ENCODE results near the gene SGMS2.

DNA sequence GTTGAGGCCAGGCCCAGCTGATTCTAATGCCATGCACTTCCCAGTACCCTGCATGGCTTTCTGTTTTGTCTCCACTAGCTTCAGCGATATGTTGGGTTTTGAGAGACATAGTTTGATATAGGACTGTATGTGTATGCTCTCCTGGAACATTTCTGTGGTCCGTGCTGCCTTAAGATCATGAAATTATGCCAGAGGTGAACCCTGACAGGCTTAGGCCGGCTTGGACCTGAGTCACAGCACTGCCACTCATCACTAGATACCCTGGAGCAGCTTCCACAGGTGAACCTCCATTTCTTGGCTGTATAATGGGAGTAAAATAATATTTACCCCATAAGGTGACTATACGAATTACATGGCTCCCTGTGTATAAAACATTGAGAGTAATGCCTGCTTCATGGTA lies 6.4 kb downstream of the SGMS2 start:
- TF ChIP-seq, protein P1, sequence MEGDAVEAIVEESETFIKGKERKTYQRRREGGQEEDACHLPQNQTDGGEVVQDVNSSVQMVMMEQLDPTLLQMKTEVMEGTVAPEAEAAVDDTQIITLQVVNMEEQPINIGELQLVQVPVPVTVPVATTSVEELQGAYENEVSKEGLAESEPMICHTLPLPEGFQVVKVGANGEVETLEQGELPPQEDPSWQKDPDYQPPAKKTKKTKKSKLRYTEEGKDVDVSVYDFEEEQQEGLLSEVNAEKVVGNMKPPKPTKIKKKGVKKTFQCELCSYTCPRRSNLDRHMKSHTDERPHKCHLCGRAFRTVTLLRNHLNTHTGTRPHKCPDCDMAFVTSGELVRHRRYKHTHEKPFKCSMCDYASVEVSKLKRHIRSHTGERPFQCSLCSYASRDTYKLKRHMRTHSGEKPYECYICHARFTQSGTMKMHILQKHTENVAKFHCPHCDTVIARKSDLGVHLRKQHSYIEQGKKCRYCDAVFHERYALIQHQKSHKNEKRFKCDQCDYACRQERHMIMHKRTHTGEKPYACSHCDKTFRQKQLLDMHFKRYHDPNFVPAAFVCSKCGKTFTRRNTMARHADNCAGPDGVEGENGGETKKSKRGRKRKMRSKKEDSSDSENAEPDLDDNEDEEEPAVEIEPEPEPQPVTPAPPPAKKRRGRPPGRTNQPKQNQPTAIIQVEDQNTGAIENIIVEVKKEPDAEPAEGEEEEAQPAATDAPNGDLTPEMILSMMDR (IDR thresholded peaks at IDR 0.05) = no peak
- TF ChIP-seq POLR2AphosphoS5 (IDR thresholded peaks at IDR 0.05) (no peak), POLR2A (IDR thresholded peaks at IDR 0.05; ENCODE audit: low read depth) (no peak), EP300 (IDR thresholded peaks at IDR 0.05) (no peak)
